HEK293T (cell line): ENCODE measurements around the gene B3GLCT.

Experiments used
- CTBP1 ChIP-seq: fragments of 450-650 bp; IDR thresholded peaks from 2 replicates; pipeline ENCODE4 v1.6.1; 2016; ENCODE audit warnings: borderline replicate concordance
- FOXM1 ChIP-seq: fragments of 450-650 bp; IDR thresholded peaks from 2 replicates; pipeline ENCODE4 v1.6.1; 2017; ENCODE audit warnings: mild to moderate bottlenecking, borderline replicate concordance
- SUZ12 ChIP-seq: fragments of 450-650 bp; IDR thresholded peaks from 2 replicates; pipeline ENCODE4 v1.6.1; 2016; ENCODE audit warnings: mild to moderate bottlenecking
- ZNF384 ChIP-seq: fragments of 450-650 bp; IDR thresholded peaks from 2 replicates; pipeline ENCODE4 v1.6.1; 2016

DNA sequence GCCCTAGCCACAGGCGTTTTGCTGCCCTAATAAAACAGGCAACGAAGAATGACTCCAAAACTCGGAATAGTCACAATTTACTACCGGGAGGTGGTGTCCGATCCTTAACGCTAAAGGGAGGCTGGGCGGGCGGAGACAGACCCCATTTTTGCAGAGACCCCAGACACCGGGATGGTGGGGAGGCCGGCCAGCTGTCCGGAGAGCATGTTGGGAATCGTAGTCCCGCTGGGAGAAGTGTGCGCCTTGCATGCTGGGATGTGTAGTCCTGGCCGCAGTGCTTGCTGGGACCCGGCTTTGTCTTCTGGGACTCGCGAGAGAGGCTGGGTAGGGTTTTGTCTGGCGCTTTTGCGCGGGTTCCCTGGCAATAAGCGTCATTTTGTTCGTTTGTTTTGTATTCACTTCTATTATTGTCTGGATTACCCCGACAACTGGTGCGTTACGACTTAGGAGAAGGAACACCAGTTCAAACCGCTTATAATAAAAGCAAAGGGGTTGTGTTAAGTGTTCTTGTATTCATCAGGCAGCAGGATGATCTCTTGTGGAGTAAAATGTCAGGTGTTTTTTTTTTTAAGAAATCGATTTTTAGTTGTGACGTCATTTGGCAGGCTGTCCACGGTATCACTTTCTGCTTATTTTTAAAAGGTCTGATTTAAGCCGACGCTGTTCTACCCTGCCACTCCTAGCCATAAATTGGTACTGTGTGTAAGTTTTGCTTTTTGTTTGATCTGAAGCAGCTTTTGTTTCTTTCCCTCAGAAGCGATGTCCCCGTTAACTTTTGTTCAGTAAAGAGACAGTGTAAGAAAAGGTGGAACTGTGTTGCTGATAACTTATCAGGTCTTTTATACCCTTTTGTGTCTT is 37.4 kb upstream of the B3GLCT start:
- peak; percentile 85 for TF ChIP-seq SUZ12
- TF ChIP-seq FOXM1 = no peak
- TF ChIP-seq ZNF384 = peak; percentile 98
- TF ChIP-seq CTBP1 = peak; percentile 43
